Endodermal cell (in vitro differentiated cells): ENCODE data around the gene NFIA. TPM values are rescaled to one million over a fixed set of nuclear protein-coding genes. Genes with fewer than 3 reads are reported as not detected.

Experiments
- DNase-seq: peaks from one replicate; pipeline ENCODE4 v3.0.0-alpha.2; 2017
- H3K27ac ChIP-seq: 2 replicates; pipeline ENCODE4 v1.5.1; 2013; ENCODE audit warnings: mild to moderate bottlenecking, low read depth, low read length, moderate library complexity
- H3K27me3 ChIP-seq: 2 replicates; pipeline ENCODE4 v1.6.1; 2013; ENCODE audit warnings: mild to moderate bottlenecking, low read length, moderate library complexity; ENCODE audit not compliant: insufficient read depth, control insufficient read depth, poor library complexity, severe bottlenecking
- H3K36me3 ChIP-seq: 2 replicates; pipeline ENCODE4 v1.7.0; 2013; ENCODE audit warnings: mild to moderate bottlenecking, low read length, moderate library complexity; ENCODE audit not compliant: control insufficient read depth, insufficient read depth
- H3K4me1 ChIP-seq: one replicate; pipeline ENCODE4 v1.7.0; 2013; ENCODE audit warnings: low read length; ENCODE audit not compliant: control insufficient read depth, insufficient read depth
- H3K4me3 ChIP-seq: 2 replicates; pipeline ENCODE4 v1.5.1; 2013; ENCODE audit warnings: mild to moderate bottlenecking, low read length, moderate library complexity
- H3K9ac ChIP-seq: 2 replicates; pipeline ENCODE4 v1.6.1; 2013; ENCODE audit warnings: mild to moderate bottlenecking, low read length, moderate library complexity; ENCODE audit not compliant: poor library complexity, severe bottlenecking; ENCODE audit errors: extremely low read depth
- H3K9me3 ChIP-seq: 2 replicates; pipeline ENCODE4 v1.6.1; 2013; ENCODE audit warnings: mild to moderate bottlenecking, low read length, moderate library complexity; ENCODE audit not compliant: control insufficient read depth
- H3K27ac Mint-ChIP-seq: 2 replicates; pipeline ENCODE4 v1.8.0; 2020; ENCODE audit warnings: mixed read lengths
- H3K27me3 Mint-ChIP-seq: 2 replicates; pipeline ENCODE4 v1.8.0; 2021; ENCODE audit warnings: mild to moderate bottlenecking, mixed read lengths; ENCODE audit not compliant: insufficient read depth
- H3K36me3 Mint-ChIP-seq: 2 replicates; pipeline ENCODE4 v1.8.0; 2020; ENCODE audit warnings: low read depth, mixed read lengths
- H3K4me1 Mint-ChIP-seq: 2 replicates; pipeline ENCODE4 v1.8.0; 2020; ENCODE audit warnings: mixed read lengths
- H3K4me3 Mint-ChIP-seq: 2 replicates; pipeline ENCODE4 v1.8.0; 2020; ENCODE audit warnings: mild to moderate bottlenecking, moderate library complexity, mixed read lengths
- H3K9me3 Mint-ChIP-seq: 2 replicates; pipeline ENCODE4 v1.8.0; 2020; ENCODE audit warnings: mild to moderate bottlenecking, mixed read lengths
- CTCF ChIP-seq: fragments of 200-600 bp; sonication (generic); conservative IDR thresholded peaks from 2 replicates; pipeline ENCODE4 v1.5.0; 2021; ENCODE audit warnings: antibody characterized with exemption, mild to moderate bottlenecking
- WGBS, 2 experiments: methylation state at CpG; one replicate each; pipeline versions ENCODE4 v1.1.5 to v1.1.7; 2013; ENCODE audit warnings: missing lambda C conversion rate in 2 of 2, mixed read lengths in 1 of 2; ENCODE audit not compliant: insufficient coverage in 1 of 2, insufficient read length in 1 of 2; 5-methylcytosine and 5-hydroxymethylcytosine counted together
- total RNA-seq, 2 donors: library from RNA; stranded (reverse); fragmentation: NEBNext Ultra II Directional in 1 of 2; extraction: Animal tissue kit (Norgen Biotek cat#: 25700) in 1 of 2; gene quantifications; 2 replicates in 1 of 2; 3 replicates in 1 of 2; pipeline ENCODE4 v1.2.1, GENCODE V29; 2021

The NFIA gene
- total RNA-seq, 2 donors from 2014 or later = 2.3 to 3.8 TPM

GRCh38 chr1:61353797-61354406, 271.5 kb downstream of the NFIA start:
- no peak for DNase-seq
- H3K27ac ChIP-seq = no peak overlapping the region
- H3K27me3 ChIP-seq = no peaks in the 10 kb centered on the region
- H3K36me3 ChIP-seq = no peaks in the 10 kb centered on the region
- no peaks in the 10 kb centered on the region for H3K27me3 Mint-ChIP-seq
- H3K27ac Mint-ChIP-seq = no peak overlapping the region
- no peaks in the 10 kb centered on the region for H3K9me3 ChIP-seq
- H3K4me3 ChIP-seq = no peak overlapping the region
- no peaks in the 10 kb centered on the region for H3K4me1 ChIP-seq
- H3K36me3 Mint-ChIP-seq = no peaks in the 10 kb centered on the region
- peaks cover 6% of the 10 kb centered on the region for H3K4me1 Mint-ChIP-seq
- TF ChIP-seq CTCF = no peak
- no peaks in the 10 kb centered on the region for H3K9me3 Mint-ChIP-seq
- WGBS, 2 experiments = 93 to 94% methylated on average over 2 to 4 of the region's 4 CpGs
- no peak overlapping the region for H3K4me3 Mint-ChIP-seq
- no peak overlapping the region for H3K9ac ChIP-seq

- no peak overlapping the region for H3K27ac Mint-ChIP-seq
- H3K4me3 Mint-ChIP-seq = no peak overlapping the region
- H3K9ac ChIP-seq = no peak overlapping the region
- H3K4me1 ChIP-seq = no peaks in the 10 kb centered on the region
- no peak for TF ChIP-seq CTCF
- H3K36me3 Mint-ChIP-seq = no peaks in the 10 kb centered on the region
- H3K36me3 ChIP-seq = no peaks in the 10 kb centered on the region
- no peaks in the 10 kb centered on the region for H3K9me3 Mint-ChIP-seq
- H3K4me3 ChIP-seq = no peak overlapping the region
- H3K27me3 Mint-ChIP-seq = no peaks in the 10 kb centered on the region
- H3K4me1 Mint-ChIP-seq = peaks cover 6% of the 10 kb centered on the region
- no peak overlapping the region for H3K27ac ChIP-seq
- no peaks in the 10 kb centered on the region for H3K27me3 ChIP-seq
- DNase-seq = no peak
- H3K9me3 ChIP-seq = no peaks in the 10 kb centered on the region
These were observed 273.7 kb downstream of the NFIA start for GRCh38 chr1:61356016-61356415.

- Histone ChIP-seq H3K27me3 (no peaks in the 10 kb centered on the region), H3K36me3 (no peaks in the 10 kb centered on the region), H3K4me3 (no peak overlapping the region), H3K27ac (no peak overlapping the region), H3K4me1 (no peaks in the 10 kb centered on the region), H3K9ac (no peak overlapping the region), H3K9me3 (no peaks in the 10 kb centered on the region)
- H3K4me3 Mint-ChIP-seq = no peak overlapping the region
- no peak for TF ChIP-seq CTCF
- H3K27me3 Mint-ChIP-seq = no peaks in the 10 kb centered on the region
- peaks cover 6% of the 10 kb centered on the region for H3K4me1 Mint-ChIP-seq
- no peaks in the 10 kb centered on the region for H3K36me3 Mint-ChIP-seq
- 86 to 96% methylated on average over 5 of the region's 5 CpGs for WGBS, 2 experiments
- H3K9me3 Mint-ChIP-seq = no peaks in the 10 kb centered on the region
- DNase-seq = no peak
- no peak overlapping the region for H3K27ac Mint-ChIP-seq
These were observed 274.6 kb downstream of the NFIA start for GRCh38 chr1:61356995-61357394.
